Smooth muscle cell of the brain vasculature (primary cell): Measurements from ENCODE around the gene GTPBP4.
"Not testable (repeated sequence)": the region's sequence is repeated elsewhere in the genome, so short reads cannot be mapped to it uniquely, and the experiment has no call there.

Source experiments
- DNase-seq: peaks from one replicate; pipeline ENCODE4 v3.0.0-alpha.2; 2012; ENCODE audit warnings: low read depth, low spot score

Gene GTPBP4

DNA sequence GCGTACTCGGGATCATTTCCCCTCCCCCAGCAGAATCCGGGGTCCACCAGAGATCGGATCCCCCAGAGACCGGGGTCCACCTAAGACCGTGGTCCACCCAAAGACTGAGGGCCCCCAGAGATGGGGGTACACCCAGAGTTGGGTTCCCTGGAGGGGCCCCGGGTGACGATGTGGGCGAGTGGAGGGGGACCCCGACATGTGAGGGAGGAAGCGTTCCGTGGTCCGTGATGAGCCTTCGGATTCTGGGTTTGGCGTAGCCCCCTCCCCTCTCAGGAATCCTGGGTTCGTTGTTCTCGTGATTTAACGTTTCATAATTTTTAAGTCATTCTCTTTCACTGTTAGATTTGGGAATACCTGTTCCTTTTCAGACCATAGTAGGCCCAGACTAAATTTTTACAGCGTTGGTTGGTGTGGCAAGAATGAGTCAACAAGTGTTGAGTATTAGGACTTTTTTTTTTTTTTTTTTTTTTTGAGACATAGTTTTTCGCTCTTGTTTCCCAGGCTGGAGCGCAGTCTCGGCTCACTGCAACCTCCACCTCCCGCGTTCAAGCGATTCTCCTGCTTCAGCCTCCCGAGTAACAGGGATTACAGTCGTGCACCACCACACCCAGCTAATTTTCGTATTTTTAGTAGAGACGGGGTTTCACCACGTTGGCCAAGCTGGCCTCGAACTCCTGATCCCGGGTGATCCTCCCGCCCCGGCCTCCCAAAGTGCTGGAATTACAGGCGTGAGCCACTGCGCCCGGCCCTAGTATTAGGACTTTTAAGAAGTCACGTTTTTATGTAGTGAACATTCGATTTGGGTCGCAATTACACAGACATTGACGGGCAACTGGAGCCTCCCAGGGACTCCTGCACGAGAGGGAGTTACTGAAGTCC is 672 bp downstream of the GTPBP4 start:
- no peak for DNase-seq

DNA sequence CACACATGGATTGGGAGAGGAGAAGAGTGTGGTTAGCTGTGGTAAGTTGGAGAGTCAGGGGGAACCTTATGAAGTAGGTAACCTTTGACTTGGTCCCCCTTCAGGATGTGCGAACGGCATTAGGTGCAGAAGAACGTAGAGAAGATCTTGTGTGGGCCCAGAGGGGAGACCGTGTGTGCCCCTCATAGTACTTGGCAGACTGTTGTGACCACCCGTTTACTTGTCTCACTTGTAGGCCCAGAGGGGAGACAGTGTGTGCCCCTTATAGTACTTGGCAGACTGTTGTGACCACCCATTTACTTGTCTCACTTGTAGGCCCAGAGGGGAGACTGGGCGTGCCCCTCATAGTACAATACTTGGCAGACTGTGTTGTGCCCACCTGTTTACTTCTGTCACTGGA is 2.6 kb downstream of the GTPBP4 start:
- no peak for DNase-seq

DNA sequence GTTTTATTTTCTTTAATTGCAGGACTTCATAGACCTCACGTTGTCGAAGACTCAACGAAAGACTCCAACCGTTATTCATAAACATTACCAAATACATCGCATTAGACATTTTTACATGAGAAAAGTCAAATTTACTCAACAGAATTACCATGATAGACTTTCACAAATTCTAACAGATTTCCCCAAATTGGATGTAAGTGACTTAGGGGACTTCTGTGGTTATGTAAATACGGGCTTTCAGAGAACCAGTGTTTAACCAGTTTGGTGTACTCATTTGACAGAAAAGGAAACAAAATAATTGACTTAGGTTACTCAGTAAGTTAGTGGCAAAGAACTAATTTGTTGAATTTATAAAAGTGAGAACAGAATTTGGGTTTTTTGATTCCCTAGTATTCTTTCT is 4.2 kb downstream of the GTPBP4 start:
- no peak for DNase-seq

DNA sequence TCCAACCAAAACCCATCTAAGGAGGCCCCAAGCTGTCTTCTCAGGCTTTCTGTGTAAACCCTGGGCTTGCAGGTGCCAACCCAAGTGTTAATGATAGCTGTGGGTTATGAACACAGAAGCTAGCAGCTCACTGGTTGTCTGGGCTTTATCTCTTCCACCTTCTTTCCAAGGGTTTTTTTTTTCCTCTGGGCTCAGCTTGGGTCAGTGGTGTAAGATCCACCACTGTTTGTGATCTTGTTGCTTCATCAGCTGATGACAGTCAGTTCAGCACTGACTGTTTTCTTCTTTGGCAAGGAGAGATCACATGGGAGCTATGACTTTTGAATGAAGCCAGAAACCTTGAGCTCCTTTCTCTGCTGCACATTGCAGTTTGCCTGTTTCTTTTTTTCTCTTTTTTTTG is 4.6 kb downstream of the GTPBP4 start:
- no peak for DNase-seq

DNA sequence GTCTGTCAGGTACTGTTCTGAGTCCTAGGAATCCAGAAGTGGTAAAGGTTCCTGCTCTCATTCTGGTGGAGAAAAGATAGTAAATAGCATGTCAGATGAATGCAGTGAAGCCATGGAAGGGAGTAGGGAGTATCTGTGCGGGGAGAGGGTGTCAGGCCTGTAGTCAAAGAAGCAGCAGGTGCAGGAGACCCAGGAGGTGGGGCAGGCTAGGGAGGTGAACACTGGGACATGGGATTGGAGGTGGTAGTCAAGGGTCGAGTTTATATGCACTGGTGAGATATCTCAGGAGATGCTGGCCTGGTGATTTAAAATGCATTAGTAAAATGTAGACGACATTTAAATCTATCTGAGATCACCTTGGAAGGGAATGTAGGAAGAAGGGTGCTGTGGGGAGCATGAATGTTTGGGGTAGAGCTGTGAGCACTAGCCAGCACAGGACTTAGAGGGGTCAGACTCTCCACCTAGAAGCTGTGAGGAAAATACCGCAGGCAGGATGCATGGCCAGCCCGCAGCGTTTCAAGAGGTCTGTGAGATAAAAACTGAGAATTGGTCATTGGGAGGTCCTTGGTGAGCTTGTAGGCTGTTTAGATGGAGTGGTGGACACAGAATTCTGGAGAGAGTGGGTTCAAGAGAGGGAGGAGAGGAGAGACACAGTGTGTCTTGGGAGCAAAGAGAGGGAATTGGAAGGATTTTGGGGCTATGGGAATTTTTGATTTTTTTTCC is 6.8 kb downstream of the GTPBP4 start:
- no peak for DNase-seq

DNA sequence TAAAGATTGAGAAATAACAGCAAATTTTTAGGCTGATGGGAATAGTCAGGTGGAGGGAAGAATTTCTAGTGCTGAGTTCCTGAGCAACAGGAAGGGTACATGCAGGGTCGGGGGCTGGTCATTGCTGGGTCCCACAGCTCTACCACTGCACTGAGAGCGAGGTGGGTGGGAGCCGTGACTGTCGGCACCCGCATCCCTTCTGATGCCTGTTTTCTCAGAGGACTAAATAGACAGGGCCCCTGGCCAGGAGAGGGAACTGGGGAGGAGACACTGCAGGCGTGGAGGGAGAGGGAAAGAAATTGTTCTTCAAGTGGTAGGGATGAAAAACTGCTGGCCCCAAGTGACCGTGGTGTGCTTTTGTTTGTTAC is 7.3 kb downstream of the GTPBP4 start:
- no peak for DNase-seq

DNA sequence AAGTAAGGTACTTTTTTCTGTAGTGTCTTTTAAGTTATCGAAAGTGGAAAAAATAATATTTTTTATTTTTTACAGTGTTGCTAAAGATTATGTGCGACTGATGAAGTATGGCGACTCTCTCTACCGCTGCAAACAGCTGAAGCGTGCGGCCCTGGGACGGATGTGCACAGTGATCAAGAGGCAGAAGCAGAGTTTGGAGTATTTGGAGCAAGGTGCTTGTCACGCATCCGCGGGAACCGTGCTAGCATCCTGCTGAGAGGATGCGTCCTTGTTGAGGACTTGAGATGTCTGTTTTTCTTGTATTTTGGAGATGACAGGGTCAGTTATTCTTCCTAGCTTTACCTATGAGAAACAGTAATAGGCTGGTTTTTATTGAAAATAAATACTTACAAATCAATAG is 7.8 kb downstream of the GTPBP4 start:
- no peak for DNase-seq

DNA sequence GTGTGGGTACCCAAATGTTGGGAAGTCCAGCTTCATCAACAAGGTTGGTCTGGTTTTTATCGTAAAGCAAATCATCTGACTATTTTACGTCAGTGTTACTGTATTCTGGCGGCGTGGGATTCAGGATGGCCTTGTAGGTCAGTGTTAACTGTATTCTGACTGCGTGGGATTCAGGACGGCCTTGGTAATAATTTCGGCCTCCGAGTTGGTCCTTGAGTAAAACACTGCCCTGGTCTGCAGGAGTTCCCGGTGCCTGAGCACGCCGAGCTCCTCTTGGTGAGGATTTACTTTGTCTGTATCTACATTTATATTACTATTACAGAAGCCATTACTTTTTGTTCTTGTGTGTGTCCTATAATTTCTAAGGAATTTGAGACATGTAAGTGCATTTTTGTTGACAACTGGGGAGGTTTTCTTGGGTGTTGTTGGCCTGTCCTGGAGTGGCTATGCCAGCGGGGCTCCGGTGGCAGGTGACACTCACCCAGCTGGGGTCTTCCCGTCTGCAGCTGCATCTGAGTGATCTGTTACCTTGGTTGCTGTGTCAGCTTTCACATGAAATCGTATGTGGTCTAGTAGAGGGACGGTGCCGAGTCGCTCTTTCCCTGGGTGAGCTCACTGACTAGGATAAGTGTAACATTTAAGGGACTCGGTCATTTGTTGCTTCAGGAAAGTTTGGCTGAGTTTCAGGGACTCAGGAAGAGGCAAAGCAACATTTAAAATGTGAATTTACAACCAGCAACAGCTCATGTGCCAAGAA is 9.2 kb downstream of the GTPBP4 start:
- DNase-seq: no peak

DNA sequence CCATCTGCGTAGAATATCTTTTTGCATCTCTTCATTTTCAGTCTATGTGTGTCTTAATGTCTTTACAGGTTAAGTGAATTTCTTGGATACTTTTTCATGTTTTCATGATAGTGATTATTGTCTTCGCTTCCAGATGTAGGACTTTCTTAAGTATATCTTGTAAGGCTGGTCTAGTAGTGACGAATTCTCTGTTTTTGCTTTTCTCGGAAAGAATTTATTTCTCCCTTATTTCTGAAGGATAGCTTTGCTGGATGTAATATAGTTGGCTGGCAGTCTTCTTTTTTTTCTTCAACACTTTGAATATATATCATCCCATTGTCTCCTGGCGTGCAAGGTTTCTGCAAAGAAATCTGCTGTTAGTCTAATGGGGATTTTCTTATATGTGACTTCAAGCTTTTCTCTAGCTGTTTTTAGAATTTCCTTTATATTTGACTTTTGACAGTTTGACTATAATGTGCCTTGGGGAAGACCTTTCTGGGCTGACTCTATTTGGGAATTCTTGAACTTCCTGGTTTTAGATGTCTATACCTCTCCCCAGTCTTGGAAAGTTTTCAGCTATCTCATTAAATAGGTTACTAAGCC is 14.3 kb downstream of the GTPBP4 start:
- DNase-seq: no peak

DNA sequence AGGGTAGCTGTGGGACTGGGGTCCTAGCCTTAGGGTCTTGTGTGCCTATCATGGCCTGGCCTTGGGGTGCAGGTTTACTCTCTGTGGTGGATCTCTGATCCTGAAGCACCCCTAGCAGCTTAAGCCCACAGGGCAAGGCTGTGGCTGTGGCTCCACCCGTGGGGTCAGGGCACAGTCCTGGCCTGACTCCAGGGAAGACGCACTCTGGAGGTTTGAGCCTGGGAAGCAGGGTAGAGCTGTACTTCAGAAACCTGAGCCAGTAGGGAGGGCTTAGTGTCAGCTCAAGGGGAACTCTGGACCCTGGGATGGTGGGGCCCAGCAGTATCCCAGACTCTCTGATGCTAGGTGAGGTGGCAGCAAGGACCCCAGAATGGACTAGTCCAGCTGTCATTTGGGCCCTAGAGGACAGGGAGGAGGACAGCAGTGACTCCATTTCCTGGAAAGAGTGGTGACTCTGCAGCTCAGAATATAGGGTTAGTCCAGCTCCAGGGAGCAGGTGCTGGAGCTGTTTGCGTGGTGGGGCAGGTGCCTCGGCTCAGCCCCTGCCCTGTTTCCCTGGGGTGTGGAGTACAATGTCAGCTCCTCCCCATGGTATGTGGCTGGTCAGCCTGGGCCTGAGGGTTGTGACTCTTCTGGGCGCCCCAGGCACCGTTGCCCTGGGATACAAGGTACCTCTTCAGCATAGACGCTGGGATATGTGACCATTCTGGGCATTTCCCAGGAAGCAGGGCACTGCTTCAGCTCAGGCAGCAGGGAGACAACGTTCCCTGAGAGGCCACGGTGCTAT is 15.8 kb downstream of the GTPBP4 start:
- DNase-seq: no peak

DNA sequence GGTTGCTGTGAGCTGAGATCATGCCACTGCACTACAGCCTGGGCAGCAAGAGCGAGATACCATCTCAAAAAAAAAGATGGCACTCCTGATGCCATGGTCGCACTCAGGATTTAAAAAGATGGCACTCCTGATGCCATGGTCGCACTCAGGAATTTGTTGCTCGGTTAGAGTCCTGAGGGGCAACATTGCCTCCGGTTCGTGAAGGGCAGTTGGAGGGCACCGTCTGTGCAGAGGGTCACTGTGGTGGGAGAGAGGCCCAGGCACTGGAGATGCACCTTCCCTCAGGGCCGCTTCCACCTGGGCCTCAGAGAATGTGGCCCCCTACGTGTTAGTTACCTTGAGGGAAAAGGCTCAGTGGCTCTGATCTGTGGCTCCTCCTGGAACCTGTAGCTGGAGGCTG is 18.3 kb downstream of the GTPBP4 start:
- DNase-seq: no peak

DNA sequence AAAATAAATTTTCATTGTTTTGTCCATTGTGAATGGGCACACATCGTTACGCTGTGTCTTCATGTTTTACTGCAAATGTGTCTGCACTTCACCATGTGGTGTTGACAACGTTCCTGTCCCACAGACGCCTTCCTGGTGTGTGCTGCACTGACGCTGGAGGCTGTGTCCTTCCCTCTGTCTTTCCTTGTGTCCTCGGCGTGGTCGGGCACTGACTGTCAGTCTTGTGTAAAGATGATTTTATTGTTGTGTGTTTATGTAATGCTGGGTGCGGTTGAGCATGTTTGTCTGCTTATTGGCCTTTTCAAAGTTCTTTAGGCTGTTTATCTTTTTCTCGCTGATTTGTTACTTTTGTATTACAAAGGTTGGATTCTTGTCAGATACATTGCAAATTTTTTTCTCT is 19.3 kb downstream of the GTPBP4 start:
- DNase-seq: no peak

DNA sequence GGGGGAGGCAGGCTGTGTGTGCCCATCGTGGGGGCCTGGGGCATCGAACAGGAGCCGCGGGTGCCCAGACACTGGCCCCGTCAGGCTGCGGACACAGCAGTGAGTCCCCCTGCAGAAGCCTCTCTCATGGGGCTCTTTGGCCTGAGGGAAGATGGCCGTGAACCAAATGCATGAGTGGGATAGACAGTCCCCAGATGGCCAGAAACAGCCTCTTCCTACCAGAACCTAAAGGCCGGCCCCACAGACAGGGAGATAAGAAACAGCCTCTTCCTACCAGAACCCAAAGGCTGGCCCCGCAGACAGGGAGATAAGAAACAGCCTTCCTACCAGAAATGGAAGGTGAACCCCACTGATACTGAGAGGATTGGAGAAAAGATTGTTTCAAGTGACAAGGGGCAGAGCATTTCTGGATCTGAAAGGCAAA is 20.8 kb downstream of the GTPBP4 start:
- DNase-seq: no peak

DNA sequence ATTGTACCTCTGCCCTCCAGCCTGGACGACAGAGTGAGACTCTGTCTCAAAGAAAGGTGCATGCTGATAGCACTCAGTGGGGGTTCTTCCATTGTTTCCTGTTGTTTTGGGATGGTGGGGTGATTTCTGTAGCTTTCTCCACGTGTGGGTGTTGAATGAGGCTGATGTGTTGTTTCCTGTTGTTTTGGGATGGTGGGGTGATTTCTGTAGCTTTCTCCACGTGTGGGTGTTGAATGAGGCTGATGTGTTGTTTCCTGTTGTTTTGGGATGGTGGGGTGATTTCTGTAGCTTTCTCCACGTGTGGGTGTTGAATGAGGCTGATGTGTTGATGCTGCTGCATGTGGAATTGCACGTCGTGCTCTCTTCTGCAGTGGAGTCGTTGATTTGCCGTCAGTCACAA is 21.7 kb downstream of the GTPBP4 start:
- DNase-seq: not testable (repeated sequence)

DNA sequence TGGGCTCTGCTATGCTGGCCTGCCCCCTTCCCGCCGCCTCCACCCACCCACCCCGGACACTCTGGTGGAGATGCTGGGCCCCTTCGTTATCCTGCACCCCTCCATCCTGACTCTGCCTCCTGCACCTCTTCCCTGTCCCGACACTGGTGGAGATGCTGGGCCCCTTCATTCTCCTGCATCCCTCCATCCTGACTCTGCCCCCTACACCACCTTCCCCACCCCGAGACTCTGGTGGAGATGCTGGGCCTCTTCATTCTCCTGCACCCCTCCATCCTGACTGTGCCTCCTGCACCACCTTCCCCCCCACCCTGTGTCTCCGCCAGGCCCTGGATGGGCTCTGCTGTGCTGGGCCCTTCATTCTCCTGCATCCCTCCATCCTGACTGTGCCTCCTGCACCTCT is 22.5 kb downstream of the GTPBP4 start:
- no peak for DNase-seq

DNA sequence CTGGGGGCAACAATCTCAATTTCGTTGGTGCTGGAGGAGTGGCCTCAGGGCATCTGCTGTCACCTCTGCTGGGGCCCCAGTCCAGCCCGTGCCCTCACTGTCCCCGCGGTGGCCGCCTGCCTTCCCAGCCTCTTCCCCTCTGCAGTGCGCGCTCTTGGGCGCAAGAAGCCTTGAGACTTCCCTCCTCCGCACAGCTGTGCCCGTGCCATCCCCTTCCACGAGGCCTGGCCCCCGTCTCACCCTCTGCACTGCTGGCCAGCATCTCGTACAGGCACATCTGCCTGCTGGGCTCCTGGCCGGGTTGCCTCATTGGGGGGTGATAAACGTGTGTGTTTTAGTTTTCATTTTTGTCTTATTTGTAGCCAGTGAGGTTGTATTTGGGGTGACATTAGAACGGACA is 23.5 kb downstream of the GTPBP4 start:
- DNase-seq: no peak

DNA sequence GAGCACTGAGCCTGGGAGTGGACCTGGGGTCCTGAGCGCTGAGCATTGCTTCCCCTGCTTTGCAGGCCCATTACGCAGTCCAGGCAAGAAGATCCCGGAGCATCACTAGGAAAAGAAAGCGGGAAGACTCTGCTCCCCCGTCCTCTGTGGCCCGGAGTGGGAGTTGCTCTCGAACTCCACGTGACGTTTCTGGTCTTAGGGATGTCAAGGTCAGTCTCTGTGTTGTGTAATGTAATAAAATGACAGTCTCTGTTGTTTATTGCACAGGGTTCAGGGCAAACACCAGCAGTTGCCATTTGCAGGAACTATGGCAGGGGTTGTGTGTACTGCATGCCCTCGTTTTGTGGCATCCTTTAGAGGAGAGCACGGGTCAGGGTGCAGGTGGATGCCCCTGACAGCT is 27.5 kb downstream of the GTPBP4 start:
- DNase-seq: no peak

DNA sequence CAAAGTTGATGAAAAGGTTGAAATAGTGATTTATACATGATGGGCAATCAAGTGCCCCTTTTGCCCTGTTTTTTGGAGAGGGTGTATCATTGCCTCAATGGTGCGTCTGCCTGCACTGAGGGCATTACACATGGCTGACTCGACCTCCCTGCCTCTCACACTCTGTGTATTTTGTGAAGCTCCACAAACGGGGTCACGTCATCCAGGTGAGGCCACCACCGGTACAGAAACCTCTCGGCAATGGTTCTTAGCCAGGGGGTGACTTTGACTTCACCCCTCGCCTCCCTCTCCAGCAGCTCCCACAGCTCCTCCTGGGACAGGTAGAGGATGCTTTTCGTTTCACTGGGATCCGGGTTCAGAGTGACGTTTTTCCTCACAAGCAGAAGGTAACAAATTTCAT is 31.1 kb downstream of the GTPBP4 start:
- DNase-seq: no peak

DNA sequence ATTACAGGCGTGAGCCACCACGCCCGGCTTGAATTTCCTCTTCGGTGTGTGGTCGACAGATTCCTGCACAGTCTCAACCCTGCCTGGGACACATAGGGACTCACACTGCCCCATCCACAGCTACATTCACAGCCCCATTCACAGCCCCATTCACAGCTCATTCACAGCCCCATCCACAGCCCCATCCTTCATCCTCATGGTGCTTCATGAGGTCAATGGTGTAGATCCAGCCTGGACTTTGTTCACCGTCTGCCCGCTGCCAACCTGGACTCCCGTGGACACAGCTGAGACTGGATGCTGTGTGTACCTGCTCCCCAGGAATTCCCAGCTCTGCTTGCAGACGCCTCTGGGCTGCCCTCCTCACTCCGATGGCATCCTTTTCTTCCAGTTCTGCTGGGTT is 32.2 kb downstream of the GTPBP4 start:
- no peak for DNase-seq

DNA sequence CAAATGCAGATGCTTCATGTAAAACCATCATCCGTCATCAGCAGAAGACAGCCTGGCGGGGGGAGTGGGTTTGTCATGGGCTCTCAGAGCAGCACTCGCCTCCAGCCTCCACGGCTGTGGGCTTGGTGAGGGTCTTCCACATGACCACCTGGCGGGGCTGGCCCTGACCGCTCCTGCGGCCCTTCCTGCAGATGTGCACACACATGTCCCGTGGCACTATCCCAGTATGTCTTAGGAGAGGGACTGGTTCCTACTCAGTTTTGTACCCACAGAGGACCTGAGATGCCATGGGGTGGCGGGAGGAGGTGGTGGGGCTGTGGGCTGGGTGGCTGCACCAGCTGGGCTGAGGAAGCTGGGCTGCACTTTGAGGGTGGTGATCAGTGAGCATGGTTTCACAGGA is 32.7 kb downstream of the GTPBP4 start:
- no peak for DNase-seq

DNA sequence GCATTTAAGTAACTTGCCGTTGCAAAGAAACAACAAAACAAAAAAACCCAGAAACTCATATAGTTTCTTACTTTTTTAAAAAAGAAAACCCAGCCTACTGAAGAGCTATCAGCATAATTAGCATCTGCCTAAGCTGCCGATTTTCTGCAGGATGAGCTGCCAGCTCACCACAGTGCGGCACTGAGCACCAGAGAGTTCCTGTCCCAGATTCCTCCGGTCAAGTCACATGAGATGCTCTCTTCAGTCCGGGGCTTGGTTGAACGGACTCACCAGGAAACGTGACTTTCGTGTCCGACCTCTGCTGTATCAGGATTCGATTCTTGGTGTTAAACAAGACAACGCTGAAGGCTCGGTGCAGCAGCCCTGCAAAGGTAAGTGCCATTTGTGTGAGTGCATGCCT is 34.2 kb downstream of the GTPBP4 start:
- no peak for DNase-seq
